HCT116 (cell line): ENCODE results near the gene GGACT. TPM values are rescaled to one million over a fixed set of nuclear protein-coding genes. Genes with fewer than 3 reads are reported as not detected.

Experiments used
- ATAC-seq: fragments of 200-7000 bp; cut with Tn5 transposase; 2 replicates; pipeline ENCODE4 v1.9.1; 2020; ENCODE audit warnings: mild to moderate bottlenecking, moderate library complexity
- BruUV-seq: library from RNA; stranded (reverse); fragments of 400-500 nt; replicated peaks from 2 replicates; lab custom pipeline; 2021; lab: Mats Ljungman, UMichigan
- CTCF ChIA-PET: fragments of 300-600 bp; sonication (Branson Sonifier 250); formaldehyde crosslinking; loops from one replicate; lab custom pipeline; 2021; ENCODE audit warnings: antibody characterized with exemption; lab: Charles Lee
- POLR2A ChIA-PET: fragments of 300-600, 350-600 bp; sonication (Branson Sonifier 250); formaldehyde crosslinking; loops from one replicate; lab custom pipeline; 2021; ENCODE audit warnings: antibody characterized with exemption; lab: Charles Lee
- RAD21 ChIA-PET, 2 experiments: fragments of 300-600 bp; sonication (Branson Sonifier 250); formaldehyde crosslinking; loops; one replicate each; lab custom pipeline; 2023; ENCODE audit warnings: low total read pairs in 2 of 2; ENCODE audit not compliant: uncharacterized antibody in 2 of 2, unreplicated experiment in 2 of 2, low non-redundant PET in 1 of 2; lab: Charles Lee
- DNase-seq: peaks from one replicate; pipeline ENCODE4 v3.0.0-alpha.2; 2010; ENCODE audit warnings: low read depth, low spot score
- H2AFZ ChIP-seq: fragments of 200-600 bp; shearing (Covaris generic), sonication (generic); 2 replicates; pipeline ENCODE4 v1.6.1; 2017; ENCODE audit warnings: low read depth, mixed run types, mixed read lengths, antibody characterized with exemption, low read length; ENCODE audit not compliant: poor library complexity, severe bottlenecking
- H3K27ac ChIP-seq: 2 replicates; pipeline ENCODE4 v1.5.1; 2012; ENCODE audit warnings: low read depth, low read length
- H3K27me3 ChIP-seq: fragments of 200-600 bp; sonication (generic); 2 replicates; pipeline ENCODE4 v1.6.1; 2016; ENCODE audit warnings: mixed run types, low read length, mixed read lengths; ENCODE audit not compliant: insufficient read depth
- H3K36me3 ChIP-seq, 2 experiments: fragments of 200-500 bp in 1 of 2; fragments of 200-600 bp in 1 of 2; sonication (Bioruptor generic) in 1 of 2; sonication (generic) in 1 of 2; 2 replicates each; pipeline versions ENCODE4 v1.5.1 to v1.6.1; 2014 to 2016; ENCODE audit warnings: low read length in 2 of 2, inconsistent platforms in 1 of 2, mixed read lengths in 1 of 2, mixed run types in 1 of 2; ENCODE audit not compliant: insufficient read depth in 2 of 2, control insufficient read depth in 1 of 2
- H3K4me1 ChIP-seq, 2 experiments: fragments of 200-600 bp in 1 of 2; sonication (generic) in 1 of 2; 2 replicates each; pipeline versions ENCODE4 v1.5.1 to v1.6.1; 2012 to 2017; ENCODE audit warnings: low read length in 2 of 2, inconsistent platforms in 1 of 2, mild to moderate bottlenecking in 1 of 2, mixed read lengths in 1 of 2, mixed run types in 1 of 2, moderate library complexity in 1 of 2; ENCODE audit not compliant: insufficient read depth in 2 of 2, control insufficient read depth in 1 of 2
- H3K4me2 ChIP-seq: fragments of 200-600 bp; sonication (generic); 2 replicates; pipeline ENCODE4 v1.6.1; 2017; ENCODE audit warnings: mixed run types, low read length, mixed read lengths
- H3K4me3 ChIP-seq, 2 experiments: fragments of 200-600 bp in 1 of 2; sonication (generic) in 1 of 2; replicated peaks in 1 of 2; 2 replicates each; pipeline ENCODE4 v1.5.1; 2011 to 2016; ENCODE audit warnings: low read length in 2 of 2, control low read depth in 1 of 2, low read depth in 1 of 2, mild to moderate bottlenecking in 1 of 2, mixed read lengths in 1 of 2, mixed run types in 1 of 2
- H3K79me2 ChIP-seq: fragments of 200-600 bp; sonication (generic); 2 replicates; pipeline ENCODE4 v1.6.1; 2017; ENCODE audit warnings: mild to moderate bottlenecking, mixed run types, low read length, moderate library complexity, mixed read lengths; ENCODE audit not compliant: insufficient read depth
- H3K9ac ChIP-seq: fragments of 200-600 bp; sonication (generic); 2 replicates; pipeline ENCODE4 v1.6.1; 2016; ENCODE audit warnings: low read length, mixed read lengths
- H3K9me2 ChIP-seq: fragments of 200-600 bp; sonication (generic), shearing (Covaris generic); 2 replicates; pipeline ENCODE4 v1.6.1; 2017; ENCODE audit warnings: mixed run types, mild to moderate bottlenecking, moderate library complexity; ENCODE audit not compliant: insufficient read depth
- H3K9me3 ChIP-seq, 2 experiments: fragments of 200-500 bp in 1 of 2; fragments of 200-600 bp in 1 of 2; sonication (Bioruptor generic) in 1 of 2; sonication (generic) in 1 of 2; 2 replicates each; pipeline ENCODE4 v1.6.1; 2014 to 2017; ENCODE audit warnings: low read length in 2 of 2, mixed read lengths in 2 of 2, inconsistent platforms in 1 of 2, low read depth in 1 of 2, mild to moderate bottlenecking in 1 of 2, mixed run types in 1 of 2, moderate library complexity in 1 of 2; ENCODE audit not compliant: control insufficient read depth in 1 of 2, insufficient read depth in 1 of 2
- H4K20me1 ChIP-seq: fragments of 200-600 bp; sonication (generic), shearing (Covaris generic); 2 replicates; pipeline ENCODE4 v1.6.1; 2017; ENCODE audit warnings: mixed run types, mild to moderate bottlenecking, moderate library complexity; ENCODE audit not compliant: insufficient read depth
- CTCF ChIP-seq, 3 experiments: fragments of 200-600 bp in 1 of 3; sonication (generic) in 1 of 3; IDR thresholded peaks in 2 of 3; conservative IDR thresholded peaks in 1 of 3; 2 replicates each; pipeline ENCODE4 v1.5.1; 2012 to 2017; ENCODE audit warnings: low read depth in 2 of 3, low read length in 2 of 3, antibody characterized with exemption in 1 of 3, borderline replicate concordance in 1 of 3, control low read depth in 1 of 3, mild to moderate bottlenecking in 1 of 3, mixed read lengths in 1 of 3, mixed run types in 1 of 3, moderate library complexity in 1 of 3; ENCODE audit not compliant: insufficient read depth in 1 of 3
- ELF1 ChIP-seq: IDR thresholded peaks from 2 replicates; pipeline ENCODE4 v1.6.1; 2012; ENCODE audit warnings: low read depth, borderline replicate concordance
- FOSL1 ChIP-seq: IDR thresholded peaks from 2 replicates; pipeline ENCODE4 v1.6.1; 2012; ENCODE audit warnings: low read depth
- MAX ChIP-seq: IDR thresholded peaks from 2 replicates; pipeline ENCODE4 v1.6.1; 2012
- POLR2A ChIP-seq: IDR thresholded peaks from 2 replicates; pipeline ENCODE4 v1.7.0; 2011; ENCODE audit warnings: borderline replicate concordance; ENCODE audit not compliant: insufficient read depth, insufficient read length; ENCODE audit errors: extremely low read depth
- intact Hi-C: fragments of 100-400 bp; cut with micrococcal nuclease; formaldehyde crosslinking; loops from 2 replicates; pipeline ENCODE4 v1.10.0; 2022
- total RNA-seq: library from RNA; stranded (reverse); gene quantifications from one replicate; pipeline ENCODE4 v1.2.1, GENCODE V29; 2021; ENCODE audit not compliant: unreplicated experiment

The GGACT gene
- total RNA-seq, 1 experiment from 2014 or later = 5.0 TPM

- no peak overlapping the region for H3K4me3 ChIP-seq
- intact Hi-C loops = no loop called here
- H3K4me1 ChIP-seq = peaks cover 0 to 12% of the 10 kb centered on the region in 2 experiments; a peak in 1 of 4 replicates
- no peaks in the 10 kb centered on the region for H3K36me3 ChIP-seq
- BruUV-seq = no TSS peak
- no peak for TF ChIP-seq MAX
- no peaks in the 10 kb centered on the region for H4K20me1 ChIP-seq
- CTCF ChIA-PET = interaction anchor here (0.8 kb wide), 1 partner anchor 9 kb away, joined by 4 read pairs; no protein-coding TSS in a partner anchor
- no peaks in the 10 kb centered on the region for H3K27me3 ChIP-seq
- no peak for DNase-seq
- H3K9ac ChIP-seq = no peak overlapping the region
- H3K79me2 ChIP-seq = no peaks in the 10 kb centered on the region
- no peaks in the 10 kb centered on the region for H3K9me2 ChIP-seq
- POLR2A ChIA-PET = no interaction called here
- H2AFZ ChIP-seq = no peak overlapping the region
- no peaks in the 10 kb centered on the region for H3K9me3 ChIP-seq
- no peak overlapping the region for H3K4me2 ChIP-seq
- RAD21 ChIA-PET = no interaction called here
- ATAC-seq = no peak
- H3K27ac ChIP-seq = no peak overlapping the region
Observed at GRCh38 chr13:100563779-100564178, 24.8 kb downstream of the GGACT start.

GRCh38 chr13:100561599-100562204, 26.9 kb downstream of the GGACT start:
- no peak overlapping the region for H3K9ac ChIP-seq
- ChIA-PET CTCF (no interaction called here), POLR2A (no interaction called here), RAD21 (no interaction called here)
- no peaks in the 10 kb centered on the region for H3K36me3 ChIP-seq
- intact Hi-C loops = no loop called here
- no peaks in the 10 kb centered on the region for H3K79me2 ChIP-seq
- DNase-seq (no peak), ATAC-seq (no peak)
- no peak overlapping the region for H2AFZ ChIP-seq
- peaks cover 0 to 8% of the 10 kb centered on the region in 2 experiments; a peak in 1 of 4 replicates for H3K4me1 ChIP-seq
- no peaks in the 10 kb centered on the region for H3K27me3 ChIP-seq
- H3K9me2 ChIP-seq = no peaks in the 10 kb centered on the region
- no peaks in the 10 kb centered on the region for H4K20me1 ChIP-seq
- H3K4me2 ChIP-seq = no peak overlapping the region
- no peaks in the 10 kb centered on the region for H3K9me3 ChIP-seq
- no peak overlapping the region for H3K27ac ChIP-seq
- TF ChIP-seq FOSL1 (no peak), CTCF (IDR thresholded peaks at IDR 0.05 in 2 of 3, conservative IDR thresholded peaks at IDR 0.05 in 1 of 3; ENCODE audit: borderline replicate concordance in 1 of 3, insufficient read depth in 1 of 3, low read depth in 2 of 3, low read length in 2 of 3) (no peak), ELF1 (no peak), POLR2A (no peak)
- no peak overlapping the region for H3K4me3 ChIP-seq
- BruUV-seq = no TSS peak
